NOMO-1 (cell line): ENCODE results near the gene MAPK10.

Experiments
- DNase-seq, 2 experiments: peaks; one replicate each; lab custom pipeline; 2025; ENCODE audit not compliant: unreplicated experiment in 2 of 2; lab: John Stamatoyannopoulos, UW

MAPK10 gene

DNA sequence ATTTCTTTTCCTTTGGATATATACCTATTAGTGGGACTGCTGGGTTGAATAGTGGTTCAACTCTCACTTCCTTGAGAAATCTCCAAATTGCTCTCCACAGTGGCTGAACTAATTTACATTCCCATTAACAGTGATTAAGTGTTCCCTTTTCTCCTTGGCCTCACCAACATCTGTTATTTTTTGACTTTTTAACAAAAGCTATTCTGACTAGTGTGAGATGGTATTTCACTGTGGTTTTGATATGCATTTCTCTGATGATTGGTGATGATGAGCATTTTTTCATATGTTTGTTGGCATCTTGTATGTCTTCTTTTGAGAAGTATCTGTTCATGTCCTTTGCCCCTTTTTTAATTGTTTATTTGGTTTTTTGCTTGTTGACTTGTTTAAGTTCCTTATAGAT lies 413.0 kb downstream of the MAPK10 start:
- no peak for DNase-seq

DNA sequence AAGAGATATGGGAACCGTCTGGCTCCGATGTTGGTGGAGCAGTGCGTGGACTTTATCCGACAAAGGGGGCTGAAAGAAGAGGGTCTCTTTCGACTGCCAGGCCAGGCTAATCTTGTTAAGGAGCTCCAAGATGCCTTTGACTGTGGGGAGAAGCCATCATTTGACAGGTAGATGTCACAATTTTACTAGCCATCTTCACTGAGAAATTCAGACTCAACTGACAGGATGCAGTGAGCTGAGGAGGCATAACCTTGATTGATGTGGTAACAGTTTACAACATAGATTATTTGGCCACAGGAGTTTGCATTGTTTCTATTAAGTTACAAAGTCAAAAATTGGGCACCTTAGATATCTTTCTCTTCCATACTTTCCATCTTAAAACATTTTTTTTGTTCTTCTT lies 417.7 kb downstream of the MAPK10 start:
- DNase-seq, result no peak

- no peak for DNase-seq
Measured at GRCh38 chr4:85940151-85940550, 419.7 kb downstream of the MAPK10 start.
